Gastrocnemius medialis (tissue), 4 donors: ENCODE data around the gene AJM1.

Experiments
- POLR2A ChIP-seq, 2 donors: fragments of 450-650 bp; IDR thresholded peaks; one replicate each; pipeline ENCODE4 v1.6.1; 2017; ENCODE audit warnings: antibody characterized with exemption in 2 of 2, mild to moderate bottlenecking in 2 of 2, moderate library complexity in 2 of 2
- TF ChIP-seq, protein P1 (sequence below), 5 experiments: fragments of 450-650 bp in 3 of 5; fragments of 200-600 bp in 2 of 5; sonication (generic) in 2 of 5; IDR thresholded peaks in 4 of 5; conservative IDR thresholded peaks in 1 of 5; 1 replicate in 4 of 5; 2 replicates in 1 of 5; pipeline ENCODE4 v1.5.1; 2016 to 2019; ENCODE audit warnings: antibody characterized with exemption in 5 of 5, mild to moderate bottlenecking in 3 of 5, moderate library complexity in 3 of 5

- TF ChIP-seq, protein P1, sequence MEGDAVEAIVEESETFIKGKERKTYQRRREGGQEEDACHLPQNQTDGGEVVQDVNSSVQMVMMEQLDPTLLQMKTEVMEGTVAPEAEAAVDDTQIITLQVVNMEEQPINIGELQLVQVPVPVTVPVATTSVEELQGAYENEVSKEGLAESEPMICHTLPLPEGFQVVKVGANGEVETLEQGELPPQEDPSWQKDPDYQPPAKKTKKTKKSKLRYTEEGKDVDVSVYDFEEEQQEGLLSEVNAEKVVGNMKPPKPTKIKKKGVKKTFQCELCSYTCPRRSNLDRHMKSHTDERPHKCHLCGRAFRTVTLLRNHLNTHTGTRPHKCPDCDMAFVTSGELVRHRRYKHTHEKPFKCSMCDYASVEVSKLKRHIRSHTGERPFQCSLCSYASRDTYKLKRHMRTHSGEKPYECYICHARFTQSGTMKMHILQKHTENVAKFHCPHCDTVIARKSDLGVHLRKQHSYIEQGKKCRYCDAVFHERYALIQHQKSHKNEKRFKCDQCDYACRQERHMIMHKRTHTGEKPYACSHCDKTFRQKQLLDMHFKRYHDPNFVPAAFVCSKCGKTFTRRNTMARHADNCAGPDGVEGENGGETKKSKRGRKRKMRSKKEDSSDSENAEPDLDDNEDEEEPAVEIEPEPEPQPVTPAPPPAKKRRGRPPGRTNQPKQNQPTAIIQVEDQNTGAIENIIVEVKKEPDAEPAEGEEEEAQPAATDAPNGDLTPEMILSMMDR (IDR thresholded peaks at IDR 0.05 in 4 of 5, conservative IDR thresholded peaks at IDR 0.05 in 1 of 5) = no peak
- TF ChIP-seq POLR2A (IDR thresholded peaks at IDR 0.05) = no peak
Observed at GRCh38 chr9:136831002-136831719, 11.1 kb upstream of the AJM1 start.
